ENCODE measurements around the gene LENG9. TPM values are rescaled to one million over a fixed set of nuclear protein-coding genes. Genes with fewer than 3 reads are reported as not detected.
"Not testable (repeated sequence)": the region's sequence is repeated elsewhere in the genome, so short reads cannot be mapped to it uniquely, and the experiment has no call there.

The LENG9 gene
- 5.0 and 14.1 TPM in 2 replicates for total RNA-seq (2014; rRNA removed; shearing (Covaris generic); ENCODE audit: low replicate concordance)

DNA sequence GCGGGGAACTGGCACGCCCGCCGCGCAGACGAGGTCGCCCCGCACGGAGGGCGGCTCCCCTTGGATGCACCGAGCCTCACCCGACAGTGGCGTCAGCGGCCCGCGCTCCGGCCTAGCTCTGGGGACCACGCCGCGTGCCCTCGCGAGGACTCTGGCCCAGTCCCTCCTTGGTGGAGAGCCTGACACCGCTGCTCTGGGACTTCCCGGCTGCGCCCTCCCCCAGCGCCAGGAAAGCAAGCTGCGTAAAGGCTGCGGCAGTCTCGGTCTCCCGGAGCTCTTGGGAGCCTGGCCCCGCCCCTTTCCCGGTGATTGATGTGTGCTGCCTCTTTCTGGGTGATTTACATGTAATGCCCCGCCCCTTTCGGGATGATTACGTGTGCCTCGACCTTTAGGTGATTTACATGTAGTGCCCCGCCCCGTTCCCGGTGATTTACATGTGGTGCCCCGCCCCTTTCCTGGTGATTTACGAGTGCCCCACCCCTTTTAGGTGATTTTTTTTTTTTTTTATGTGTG, at the start of gene LENG9:
LENG9 (minus strand) TSS at position 248 of the 513 bp plus-strand sequence. CDS start 252 bp downstream, outside the sequence.
- Histone ChIP-seq H3K27ac (ENCODE audit: low read length) (peak within 1 kb of the TSS; percentile 93), H4K20me1 (ENCODE audit: insufficient read depth, low read depth, low read length) (peaks cover 17% of the 10 kb centered on the region), H2AFZ (ENCODE audit: low read length) (peak within 1 kb of the TSS; percentile 68; the same call in 1 of the 2 replicates), H3K9ac (ENCODE audit: low read length) (peak within 1 kb of the TSS; percentile 84), H3K4me1 (ENCODE audit: low read length) (peaks cover 29% of the 10 kb centered on the region), H3K27me3 (ENCODE audit: low read length) (no peaks in the 10 kb centered on the region), H3K79me2 (ENCODE audit: low read length) (no peaks in the 10 kb centered on the region), H3K4me2 (ENCODE audit: low read depth, low read length, poor library complexity, severe bottlenecking) (peak within 1 kb of the TSS; percentile 66), H3K4me3 (ENCODE audit: low read length) (peak within 1 kb of the TSS; percentile 74), H3K36me3 (ENCODE audit: insufficient read depth, low read length) (peaks cover 30% of the 10 kb centered on the region; the same call in 1 of the 2 replicates), H3K9me3 (ENCODE audit: low read length) (no peaks in the 10 kb centered on the region; the same call in 1 of the 2 replicates), H3K9me2 (replicated peaks; ENCODE audit: insufficient read depth, low read length) (no peaks in the 10 kb centered on the region)
- no peak for DNase-seq

- H3K4me3 ChIP-seq (ENCODE audit: low read length); H3K9me3 ChIP-seq (ENCODE audit: low read length); H3K36me3 ChIP-seq (ENCODE audit: insufficient read depth, low read length); H3K27ac ChIP-seq (ENCODE audit: low read length); H3K4me2 ChIP-seq (ENCODE audit: low read depth, low read length, poor library complexity, severe bottlenecking); H4K20me1 ChIP-seq (ENCODE audit: insufficient read depth, low read depth, low read length); H3K79me2 ChIP-seq (ENCODE audit: low read length); DNase-seq; H3K27me3 ChIP-seq (ENCODE audit: low read length); H3K4me1 ChIP-seq (ENCODE audit: low read length); H3K9ac ChIP-seq (ENCODE audit: low read length); H3K9me2 ChIP-seq (replicated peaks; ENCODE audit: insufficient read depth, low read length); H2AFZ ChIP-seq (ENCODE audit: low read length): not testable (repeated sequence)
Observed at GRCh38 chr19:54509200-54509940, 45.8 kb upstream of the LENG9 start.

- not testable (repeated sequence) for H3K27ac ChIP-seq (ENCODE audit: low read length); H3K9me2 ChIP-seq (replicated peaks; ENCODE audit: insufficient read depth, low read length); H3K9me3 ChIP-seq (ENCODE audit: low read length); DNase-seq; H3K4me2 ChIP-seq (ENCODE audit: low read depth, low read length, poor library complexity, severe bottlenecking); H3K9ac ChIP-seq (ENCODE audit: low read length); H3K4me3 ChIP-seq (ENCODE audit: low read length); H2AFZ ChIP-seq (ENCODE audit: low read length); H3K27me3 ChIP-seq (ENCODE audit: low read length); H4K20me1 ChIP-seq (ENCODE audit: insufficient read depth, low read depth, low read length); H3K79me2 ChIP-seq (ENCODE audit: low read length); H3K36me3 ChIP-seq (ENCODE audit: insufficient read depth, low read length); H3K4me1 ChIP-seq (ENCODE audit: low read length)
Observed at GRCh38 chr19:54508487-54508886, 44.9 kb upstream of the LENG9 start.

DNA sequence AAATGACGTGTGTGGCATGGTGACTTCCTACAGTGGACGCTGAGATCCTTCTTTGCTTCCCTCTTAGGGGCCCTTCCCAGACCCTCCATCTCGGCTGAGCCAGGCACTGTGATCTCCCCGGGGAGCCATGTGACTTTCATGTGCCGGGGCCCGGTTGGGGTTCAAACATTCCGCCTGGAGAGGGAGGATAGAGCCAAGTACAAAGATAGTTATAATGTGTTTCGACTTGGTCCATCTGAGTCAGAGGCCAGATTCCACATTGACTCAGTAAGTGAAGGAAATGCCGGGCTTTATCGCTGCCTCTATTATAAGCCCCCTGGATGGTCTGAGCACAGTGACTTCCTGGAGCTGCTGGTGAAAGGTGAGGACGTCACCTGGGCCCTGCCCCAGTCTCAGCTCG, 44.2 kb upstream of the LENG9 start:
- no peak overlapping the region for H3K27ac ChIP-seq (ENCODE audit: low read length)
- no peaks in the 10 kb centered on the region for H3K9me2 ChIP-seq (replicated peaks; ENCODE audit: insufficient read depth, low read length)
- H3K4me2 ChIP-seq (ENCODE audit: low read depth, low read length, poor library complexity, severe bottlenecking): no peak overlapping the region
- H3K4me1 ChIP-seq (ENCODE audit: low read length): peaks cover 4% of the 10 kb centered on the region; the same call in 1 of the 2 replicates
- no peak overlapping the region for H3K4me3 ChIP-seq (ENCODE audit: low read length)
- no peak overlapping the region for H3K9ac ChIP-seq (ENCODE audit: low read length)
- H3K36me3 ChIP-seq (ENCODE audit: insufficient read depth, low read length): no peaks in the 10 kb centered on the region
- no peaks in the 10 kb centered on the region for H4K20me1 ChIP-seq (ENCODE audit: insufficient read depth, low read depth, low read length)
- H2AFZ ChIP-seq (ENCODE audit: low read length): no peak overlapping the region
- no peak for DNase-seq
- no peaks in the 10 kb centered on the region for H3K9me3 ChIP-seq (ENCODE audit: low read length)
- no peaks in the 10 kb centered on the region for H3K79me2 ChIP-seq (ENCODE audit: low read length)
- H3K27me3 ChIP-seq (ENCODE audit: low read length): no peaks in the 10 kb centered on the region

DNA sequence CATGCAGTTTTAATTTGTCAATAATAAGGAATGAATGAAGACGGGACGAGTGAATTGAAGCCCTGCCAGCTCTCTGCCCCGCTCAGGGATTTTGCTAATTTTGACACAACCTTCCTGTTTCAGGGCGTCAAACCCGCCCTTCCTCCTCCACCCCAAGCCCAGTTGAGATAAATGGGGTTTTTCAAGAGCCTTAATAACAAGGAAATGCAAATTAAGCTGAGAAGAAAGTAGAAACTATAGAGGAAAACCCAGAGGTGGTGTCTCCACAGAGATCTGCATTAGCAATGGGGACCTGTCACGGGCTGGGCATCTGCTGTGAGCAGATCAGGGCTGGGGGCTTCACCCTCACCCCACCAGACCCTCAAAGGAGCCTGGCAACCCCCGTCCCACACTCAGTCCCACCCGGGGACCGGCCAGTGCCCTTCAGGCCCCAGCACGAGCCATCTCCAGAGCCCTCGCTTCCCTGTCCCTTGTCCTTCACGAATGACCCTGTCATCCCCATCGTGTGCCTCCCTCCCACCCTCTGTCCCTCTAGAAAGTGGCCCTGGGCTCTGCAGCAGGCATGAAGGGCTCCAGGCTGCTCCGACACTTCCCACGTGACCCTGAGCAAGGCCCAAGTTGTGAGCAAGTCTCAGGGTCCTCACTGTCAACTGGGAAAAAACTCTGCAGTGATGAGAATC, 43.6 kb upstream of the LENG9 start:
- not testable (repeated sequence) for H3K4me2 ChIP-seq (ENCODE audit: low read depth, low read length, poor library complexity, severe bottlenecking); H3K79me2 ChIP-seq (ENCODE audit: low read length); H3K4me3 ChIP-seq (ENCODE audit: low read length); H3K9ac ChIP-seq (ENCODE audit: low read length); H3K4me1 ChIP-seq (ENCODE audit: low read length); DNase-seq; H3K9me3 ChIP-seq (ENCODE audit: low read length); H3K27ac ChIP-seq (ENCODE audit: low read length); H3K36me3 ChIP-seq (ENCODE audit: insufficient read depth, low read length); H3K27me3 ChIP-seq (ENCODE audit: low read length); H2AFZ ChIP-seq (ENCODE audit: low read length); H3K9me2 ChIP-seq (replicated peaks; ENCODE audit: insufficient read depth, low read length); H4K20me1 ChIP-seq (ENCODE audit: insufficient read depth, low read depth, low read length)

- Histone ChIP-seq H3K9me2 (replicated peaks; ENCODE audit: insufficient read depth, low read length) (no peaks in the 10 kb centered on the region), H3K9ac (ENCODE audit: low read length) (no peak overlapping the region), H3K4me2 (ENCODE audit: low read depth, low read length, poor library complexity, severe bottlenecking) (no peak overlapping the region), H3K4me1 (ENCODE audit: low read length) (peaks cover 4% of the 10 kb centered on the region; the same call in 1 of the 2 replicates), H3K27me3 (ENCODE audit: low read length) (no peaks in the 10 kb centered on the region), H3K27ac (ENCODE audit: low read length) (no peak overlapping the region), H3K4me3 (ENCODE audit: low read length) (no peak overlapping the region), H3K9me3 (ENCODE audit: low read length) (no peaks in the 10 kb centered on the region), H3K36me3 (ENCODE audit: insufficient read depth, low read length) (no peaks in the 10 kb centered on the region), H4K20me1 (ENCODE audit: insufficient read depth, low read depth, low read length) (no peaks in the 10 kb centered on the region), H2AFZ (ENCODE audit: low read length) (no peak overlapping the region), H3K79me2 (ENCODE audit: low read length) (no peaks in the 10 kb centered on the region)
- no peak for DNase-seq
Observed at GRCh38 chr19:54506079-54506478, 42.5 kb upstream of the LENG9 start.

GRCh38 chr19:54505542-54505941, 42.0 kb upstream of the LENG9 start:
- H3K27ac ChIP-seq (ENCODE audit: low read length); H3K4me1 ChIP-seq (ENCODE audit: low read length): not testable (repeated sequence)

DNA sequence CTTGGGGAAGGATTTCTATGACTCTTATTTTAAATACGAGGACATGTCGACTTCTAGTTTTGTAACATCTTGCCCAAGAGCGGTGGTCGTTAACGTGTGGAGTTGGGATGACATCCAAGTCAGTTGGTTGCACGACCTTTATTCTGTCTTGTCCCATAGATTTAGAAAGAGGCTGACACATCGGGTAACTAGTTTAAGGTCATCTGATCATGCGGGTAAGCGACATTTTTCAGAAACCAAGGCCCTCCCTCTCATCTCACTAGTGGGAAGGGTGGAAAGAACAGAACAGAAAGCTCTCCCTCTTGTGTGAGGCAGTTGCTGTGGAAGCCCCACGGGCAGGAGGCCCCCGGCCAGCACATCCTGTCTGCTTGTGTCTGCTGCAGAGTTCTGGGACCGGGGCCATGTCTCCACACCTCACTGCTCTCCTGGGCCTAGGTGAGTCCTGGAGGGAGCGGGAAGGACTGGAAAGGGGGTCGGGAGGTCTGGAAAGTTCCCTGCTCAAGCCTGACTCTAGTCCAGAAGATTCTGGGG, 39.0 kb upstream of the LENG9 start, which contains the start of gene LAIR2:
LAIR2 (plus strand) TSS at position 314 of the 531 bp plus-strand sequence; CDS start at position 402, 88 bp downstream.
- DNase-seq: no peak
- H3K79me2 ChIP-seq (ENCODE audit: low read length): no peaks in the 10 kb centered on the region
- H2AFZ ChIP-seq (ENCODE audit: low read length): no peak within 1 kb of the TSS
- H3K4me2 ChIP-seq (ENCODE audit: low read depth, low read length, poor library complexity, severe bottlenecking): no peak within 1 kb of the TSS
- H3K4me1 ChIP-seq (ENCODE audit: low read length): peaks cover 3% of the 10 kb centered on the region; the same call in 1 of the 2 replicates
- H3K9ac ChIP-seq (ENCODE audit: low read length): no peak within 1 kb of the TSS
- H3K27ac ChIP-seq (ENCODE audit: low read length): no peak within 1 kb of the TSS
- no peaks in the 10 kb centered on the region for H3K27me3 ChIP-seq (ENCODE audit: low read length)
- H3K36me3 ChIP-seq (ENCODE audit: insufficient read depth, low read length): no peaks in the 10 kb centered on the region
- H3K9me3 ChIP-seq (ENCODE audit: low read length): no peaks in the 10 kb centered on the region
- no peak within 1 kb of the TSS for H3K4me3 ChIP-seq (ENCODE audit: low read length)
- H3K9me2 ChIP-seq (replicated peaks; ENCODE audit: insufficient read depth, low read length): no peaks in the 10 kb centered on the region
- no peaks in the 10 kb centered on the region for H4K20me1 ChIP-seq (ENCODE audit: insufficient read depth, low read depth, low read length)

More at GRCh38 chr19:54505542-54505941, 42.0 kb upstream of the LENG9 start:
- H3K79me2 ChIP-seq (ENCODE audit: low read length); H3K36me3 ChIP-seq (ENCODE audit: insufficient read depth, low read length); H3K9me3 ChIP-seq (ENCODE audit: low read length); H3K27me3 ChIP-seq (ENCODE audit: low read length); DNase-seq; H3K4me3 ChIP-seq (ENCODE audit: low read length); H3K9ac ChIP-seq (ENCODE audit: low read length); H3K9me2 ChIP-seq (replicated peaks; ENCODE audit: insufficient read depth, low read length); H2AFZ ChIP-seq (ENCODE audit: low read length); H4K20me1 ChIP-seq (ENCODE audit: insufficient read depth, low read depth, low read length); H3K4me2 ChIP-seq (ENCODE audit: low read depth, low read length, poor library complexity, severe bottlenecking): not testable (repeated sequence)
